Measurements from ENCODE around the gene CEP85.

Gene CEP85

GRCh38 chr1:26322042-26322331 is 88.0 kb downstream of the CEP85 start:
- Histone ChIP-seq H3K27me3 (ENCODE audit: insufficient read depth, low read length, poor library complexity, severe bottlenecking) (no peaks in the 10 kb centered on the region), H3K4me3 (ENCODE audit: low read length, poor library complexity, severe bottlenecking) (peak overlapping the region; percentile 25), H2AFZ (ENCODE audit: low read length) (no peak overlapping the region), H3K79me2 (ENCODE audit: insufficient read depth, low read length) (peaks cover 45% of the 10 kb centered on the region), H3K9ac (ENCODE audit: low read depth, low read length, poor library complexity, severe bottlenecking) (peak overlapping the region; percentile 95), H3K36me3 (ENCODE audit: insufficient read depth, low read length) (no peaks in the 10 kb centered on the region), H3K4me1 (ENCODE audit: insufficient read depth, low read length, poor library complexity, severe bottlenecking) (peaks cover 33% of the 10 kb centered on the region), H3F3A (ENCODE audit: low read depth) (no peaks in the 10 kb centered on the region), H3K9me3 (ENCODE audit: insufficient read depth, low read depth, low read length) (no peaks in the 10 kb centered on the region), H3K9me2 (replicated peaks; ENCODE audit: low read depth, low read length) (no peaks in the 10 kb centered on the region), H3K4me2 (ENCODE audit: low read depth, low read length, poor library complexity, severe bottlenecking) (peak overlapping the region; percentile 96), H4K20me1 (ENCODE audit: insufficient read depth, low read length, poor library complexity, severe bottlenecking) (no peaks in the 10 kb centered on the region)
- TF ChIP-seq CTCF (conservative IDR thresholded peaks at IDR 0.05; ENCODE audit: low read length) = no peak
- no peak for TF ChIP-seq EZH2phosphoT487 (IDR thresholded peaks at IDR 0.05; ENCODE audit: borderline replicate concordance)

DNA sequence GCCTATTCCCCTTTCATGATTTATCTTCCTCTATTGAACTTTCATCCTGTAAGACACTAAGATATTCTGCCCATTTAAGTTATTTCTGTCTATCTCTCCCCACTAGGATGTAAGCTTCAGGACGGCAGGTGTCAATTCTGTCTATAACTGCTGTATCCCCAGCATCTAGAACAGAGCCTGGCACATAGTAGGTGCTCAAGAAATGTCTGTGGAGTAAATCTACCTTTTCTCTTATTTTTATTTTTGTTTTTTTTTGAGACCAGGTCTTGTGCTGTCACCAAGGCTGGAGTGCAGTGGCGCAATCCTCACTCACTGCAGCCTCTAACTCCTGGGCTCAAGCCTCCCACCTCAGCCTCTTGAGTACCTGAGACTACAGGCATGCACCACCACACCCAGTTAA is 89.4 kb downstream of the CEP85 start:
- TF ChIP-seq CTCF (conservative IDR thresholded peaks at IDR 0.05; ENCODE audit: low read length) = no peak
- TF ChIP-seq EZH2phosphoT487 (IDR thresholded peaks at IDR 0.05; ENCODE audit: borderline replicate concordance) = no peak
- no peaks in the 10 kb centered on the region for H3K9me2 ChIP-seq (replicated peaks; ENCODE audit: low read depth, low read length)
- H4K20me1 ChIP-seq (ENCODE audit: insufficient read depth, low read length, poor library complexity, severe bottlenecking) = no peaks in the 10 kb centered on the region
- peaks cover 20% of the 10 kb centered on the region for H3K4me1 ChIP-seq (ENCODE audit: insufficient read depth, low read length, poor library complexity, severe bottlenecking)
- no peaks in the 10 kb centered on the region for H3K36me3 ChIP-seq (ENCODE audit: insufficient read depth, low read length)
- H3K9me3 ChIP-seq (ENCODE audit: insufficient read depth, low read depth, low read length) = no peaks in the 10 kb centered on the region
- H3K9ac ChIP-seq (ENCODE audit: low read depth, low read length, poor library complexity, severe bottlenecking) = no peak overlapping the region
- H3K4me3 ChIP-seq (ENCODE audit: low read length, poor library complexity, severe bottlenecking) = no peak overlapping the region
- no peak overlapping the region for H2AFZ ChIP-seq (ENCODE audit: low read length)
- no peak overlapping the region for H3K4me2 ChIP-seq (ENCODE audit: low read depth, low read length, poor library complexity, severe bottlenecking)
- no peaks in the 10 kb centered on the region for H3F3A ChIP-seq (ENCODE audit: low read depth)
- peaks cover 32% of the 10 kb centered on the region for H3K79me2 ChIP-seq (ENCODE audit: insufficient read depth, low read length)
- H3K27me3 ChIP-seq (ENCODE audit: insufficient read depth, low read length, poor library complexity, severe bottlenecking) = no peaks in the 10 kb centered on the region

DNA sequence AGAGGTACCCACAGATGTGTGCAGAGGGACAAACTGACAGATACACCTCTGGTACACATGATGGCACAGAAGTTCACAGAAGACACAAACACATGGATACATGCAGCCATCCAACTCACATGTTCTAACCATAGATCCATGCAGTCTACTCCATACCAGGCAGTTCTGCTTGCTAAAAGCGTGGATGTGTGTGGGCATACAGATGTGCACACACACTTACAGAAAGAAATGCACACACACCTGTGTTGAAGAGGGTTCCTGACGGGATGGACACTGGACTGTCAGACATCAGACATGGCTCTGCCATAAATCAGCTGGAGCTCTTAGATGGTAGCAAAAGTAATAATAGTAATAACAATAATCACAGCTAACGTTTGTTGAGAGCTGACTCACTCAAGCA is 90.5 kb downstream of the CEP85 start:
- Histone ChIP-seq H3K27me3 (ENCODE audit: insufficient read depth, low read length, poor library complexity, severe bottlenecking) (no peaks in the 10 kb centered on the region), H4K20me1 (ENCODE audit: insufficient read depth, low read length, poor library complexity, severe bottlenecking) (no peaks in the 10 kb centered on the region), H3K4me2 (ENCODE audit: low read depth, low read length, poor library complexity, severe bottlenecking) (no peak overlapping the region), H3K9ac (ENCODE audit: low read depth, low read length, poor library complexity, severe bottlenecking) (no peak overlapping the region), H3F3A (ENCODE audit: low read depth) (no peaks in the 10 kb centered on the region), H3K4me1 (ENCODE audit: insufficient read depth, low read length, poor library complexity, severe bottlenecking) (peaks cover 16% of the 10 kb centered on the region), H3K4me3 (ENCODE audit: low read length, poor library complexity, severe bottlenecking) (no peak overlapping the region), H3K79me2 (ENCODE audit: insufficient read depth, low read length) (peaks cover 21% of the 10 kb centered on the region; the same call in 1 of the 2 replicates), H3K9me3 (ENCODE audit: insufficient read depth, low read depth, low read length) (no peaks in the 10 kb centered on the region), H3K36me3 (ENCODE audit: insufficient read depth, low read length) (no peaks in the 10 kb centered on the region), H3K9me2 (replicated peaks; ENCODE audit: low read depth, low read length) (no peaks in the 10 kb centered on the region), H2AFZ (ENCODE audit: low read length) (no peak overlapping the region)
- TF ChIP-seq EZH2phosphoT487 (IDR thresholded peaks at IDR 0.05; ENCODE audit: borderline replicate concordance) = no peak
- TF ChIP-seq CTCF (conservative IDR thresholded peaks at IDR 0.05; ENCODE audit: low read length) = no peak

Measured in Loucy (cell line).